NB4 (cell line): ENCODE data around the gene SMOC2.

Source experiments
- CTCF ChIP-seq: IDR thresholded peaks from one replicate; pipeline ENCODE4 v1.5.1; 2012; ENCODE audit warnings: low read depth, low read length
- MAX ChIP-seq: IDR thresholded peaks from 2 replicates; pipeline ENCODE4 v1.6.1; 2011; ENCODE audit warnings: low read depth, low read length
- POLR2A ChIP-seq: IDR thresholded peaks from 2 replicates; pipeline ENCODE4 v1.6.1; 2011; ENCODE audit warnings: mild to moderate bottlenecking; ENCODE audit not compliant: insufficient read length; ENCODE audit errors: extremely low read depth

GRCh38 chr6:168606722-168607121, 165.7 kb downstream of the SMOC2 start:
- TF ChIP-seq CTCF, result no peak
- TF ChIP-seq POLR2A, result no peak
- TF ChIP-seq MAX, result no peak
